Upper lobe of right lung (tissue), 1 donor: ENCODE data around the gene SPATA20. TPM values are rescaled to one million over a fixed set of nuclear protein-coding genes. Genes with fewer than 3 reads are reported as not detected.

Experiments
- ATAC-seq: fragments of 200-7000 bp; cut with Tn5 transposase; one replicate; pipeline ENCODE4 v1.9.1; 2020; ENCODE audit warnings: mild to moderate bottlenecking, moderate library complexity
- DNase-seq: peaks from one replicate; pipeline ENCODE4 v3.0.0-alpha.2; 2020
- H3K27ac ChIP-seq: fragments of 200-600 bp; one replicate; pipeline ENCODE4 v1.8.0; 2022
- H3K27me3 ChIP-seq: fragments of 200-600 bp; one replicate; pipeline ENCODE4 v1.8.0; 2022; ENCODE audit warnings: mild to moderate bottlenecking
- H3K36me3 ChIP-seq: fragments of 200-600 bp; one replicate; pipeline ENCODE4 v1.8.0; 2022
- H3K4me1 ChIP-seq: fragments of 200-600 bp; one replicate; pipeline ENCODE4 v1.8.0; 2022
- H3K4me3 ChIP-seq: fragments of 200-600 bp; one replicate; pipeline ENCODE4 v1.8.0; 2022; ENCODE audit warnings: mild to moderate bottlenecking
- H3K9me3 ChIP-seq: fragments of 200-600 bp; one replicate; pipeline ENCODE4 v1.8.0; 2022
- intact Hi-C: fragments of 100-400 bp; cut with DNase I; formaldehyde crosslinking; loops from one replicate; pipeline ENCODE4 v1.11.0; 2022
- total RNA-seq: library from RNA; stranded (reverse); fragmentation: NEBNext Ultra II Directional; extraction: Animal tissue kit (Norgen Biotek cat#: 25700); gene quantifications from one replicate; pipeline ENCODE4 v1.2.1, GENCODE V29; 2021
- TF ChIP-seq, protein P1 (sequence below): fragments of 200-600 bp; IDR thresholded peaks from one replicate; pipeline ENCODE4 v1.8.0; 2022; ENCODE audit warnings: antibody characterized with exemption
- donor health status: DM: no; HTN: yes; CAD: no; lungs with severe emphysema.

The SPATA20 gene
- total RNA-seq, 1 donor from 2014 or later: 31.6 TPM

DNA sequence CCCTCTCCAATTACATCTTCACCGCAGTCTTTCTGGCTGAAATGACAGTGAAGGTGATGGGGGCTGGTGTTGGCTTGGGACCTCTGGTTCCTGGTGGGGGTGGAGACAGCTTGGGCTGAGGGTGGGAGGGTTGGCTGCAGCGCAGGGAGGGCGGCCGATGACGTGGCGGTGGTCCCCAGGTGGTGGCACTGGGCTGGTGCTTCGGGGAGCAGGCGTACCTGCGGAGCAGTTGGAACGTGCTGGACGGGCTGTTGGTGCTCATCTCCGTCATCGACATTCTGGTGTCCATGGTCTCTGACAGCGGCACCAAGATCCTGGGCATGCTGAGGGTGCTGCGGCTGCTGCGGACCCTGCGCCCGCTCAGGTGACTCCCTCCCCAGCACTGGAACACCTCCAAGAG, 55.9 kb downstream of the SPATA20 start:
- H3K9me3 ChIP-seq: no peaks in the 10 kb centered on the region
- intact Hi-C loops: no loop called here
- TF ChIP-seq, protein P1, sequence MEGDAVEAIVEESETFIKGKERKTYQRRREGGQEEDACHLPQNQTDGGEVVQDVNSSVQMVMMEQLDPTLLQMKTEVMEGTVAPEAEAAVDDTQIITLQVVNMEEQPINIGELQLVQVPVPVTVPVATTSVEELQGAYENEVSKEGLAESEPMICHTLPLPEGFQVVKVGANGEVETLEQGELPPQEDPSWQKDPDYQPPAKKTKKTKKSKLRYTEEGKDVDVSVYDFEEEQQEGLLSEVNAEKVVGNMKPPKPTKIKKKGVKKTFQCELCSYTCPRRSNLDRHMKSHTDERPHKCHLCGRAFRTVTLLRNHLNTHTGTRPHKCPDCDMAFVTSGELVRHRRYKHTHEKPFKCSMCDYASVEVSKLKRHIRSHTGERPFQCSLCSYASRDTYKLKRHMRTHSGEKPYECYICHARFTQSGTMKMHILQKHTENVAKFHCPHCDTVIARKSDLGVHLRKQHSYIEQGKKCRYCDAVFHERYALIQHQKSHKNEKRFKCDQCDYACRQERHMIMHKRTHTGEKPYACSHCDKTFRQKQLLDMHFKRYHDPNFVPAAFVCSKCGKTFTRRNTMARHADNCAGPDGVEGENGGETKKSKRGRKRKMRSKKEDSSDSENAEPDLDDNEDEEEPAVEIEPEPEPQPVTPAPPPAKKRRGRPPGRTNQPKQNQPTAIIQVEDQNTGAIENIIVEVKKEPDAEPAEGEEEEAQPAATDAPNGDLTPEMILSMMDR: no peak
- no peaks in the 10 kb centered on the region for H3K27me3 ChIP-seq
- no peak for DNase-seq
- H3K4me3 ChIP-seq: no peak overlapping the region
- no peak for ATAC-seq
- peaks cover 14% of the 10 kb centered on the region for H3K4me1 ChIP-seq
- no peak overlapping the region for H3K27ac ChIP-seq
- H3K36me3 ChIP-seq: no peaks in the 10 kb centered on the region

GRCh38 chr17:50603340-50603739, 56.4 kb downstream of the SPATA20 start:
- no peaks in the 10 kb centered on the region for H3K9me3 ChIP-seq
- no peaks in the 10 kb centered on the region for H3K36me3 ChIP-seq
- DNase-seq (no peak), ATAC-seq (no peak)
- intact Hi-C loops: no loop called here
- TF ChIP-seq, protein P1: no peak
- no peaks in the 10 kb centered on the region for H3K27me3 ChIP-seq
- H3K4me3 ChIP-seq: no peak overlapping the region
- H3K27ac ChIP-seq: no peak overlapping the region
- peaks cover 14% of the 10 kb centered on the region for H3K4me1 ChIP-seq

DNA sequence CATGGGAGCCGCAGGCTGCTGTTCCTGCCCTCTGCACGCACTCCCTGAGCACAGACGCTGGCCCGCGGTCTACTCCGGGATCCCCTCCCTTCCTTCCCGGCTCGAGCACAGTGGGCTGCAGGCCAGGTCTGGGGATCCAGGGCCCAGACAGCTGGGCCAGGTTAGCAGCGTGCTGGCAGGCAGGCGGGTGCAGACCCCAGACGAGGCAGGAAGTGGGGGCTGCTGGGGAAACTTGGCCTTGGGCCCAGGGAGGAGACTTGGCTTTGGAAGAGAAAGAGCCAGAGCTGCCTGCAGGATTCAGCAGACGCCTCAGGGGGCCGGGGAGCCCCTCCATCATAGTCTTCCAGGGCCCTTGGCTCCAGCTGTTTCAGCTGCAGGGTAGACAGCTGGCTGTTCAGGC, 57.5 kb downstream of the SPATA20 start:
- DNase-seq (no peak), ATAC-seq (peak; percentile 50)
- no peak overlapping the region for H3K27ac ChIP-seq
- H3K9me3 ChIP-seq: no peaks in the 10 kb centered on the region
- H3K4me3 ChIP-seq: no peak overlapping the region
- H3K27me3 ChIP-seq: peaks cover 8% of the 10 kb centered on the region
- no peaks in the 10 kb centered on the region for H3K36me3 ChIP-seq
- H3K4me1 ChIP-seq: peaks cover 14% of the 10 kb centered on the region
- TF ChIP-seq, protein P1: no peak
- intact Hi-C loops: no loop called here

- TF ChIP-seq, protein P1: no peak
- no peak overlapping the region for H3K4me3 ChIP-seq
- intact Hi-C loops: no loop called here
- H3K4me1 ChIP-seq: peaks cover 14% of the 10 kb centered on the region
- DNase-seq (no peak), ATAC-seq (no peak)
- no peak overlapping the region for H3K27ac ChIP-seq
- H3K9me3 ChIP-seq: no peaks in the 10 kb centered on the region
- no peaks in the 10 kb centered on the region for H3K36me3 ChIP-seq
- peaks cover 9% of the 10 kb centered on the region for H3K27me3 ChIP-seq
Observed at GRCh38 chr17:50605429-50605828, 58.5 kb downstream of the SPATA20 start.

Other genes starting within 250 kb of the SPATA20 start
- 20.3 TPM for gene XYLT2, start 201.0 kb upstream of the SPATA20 start, total RNA-seq
- gene MRPL27, start 174.0 kb upstream of the SPATA20 start, total RNA-seq: 47.1 TPM
- gene EME1, start 173.9 kb upstream of the SPATA20 start, total RNA-seq: 1.3 TPM
- 68.0 TPM for gene LRRC59, start 149.7 kb upstream of the SPATA20 start, total RNA-seq
- gene ACSF2, start 121.0 kb upstream of the SPATA20 start, total RNA-seq: 73.9 TPM
- not detected for gene CHAD, start 78.3 kb upstream of the SPATA20 start, total RNA-seq
- gene RSAD1, start 68.3 kb upstream of the SPATA20 start, total RNA-seq: 34.3 TPM
- gene MYCBPAP, start 38.7 kb upstream of the SPATA20 start, total RNA-seq: 1.3 TPM
- gene EPN3, start 14.4 kb upstream of the SPATA20 start, total RNA-seq: 0.09 TPM
- not detected for gene CACNA1G, start 13.5 kb downstream of the SPATA20 start, total RNA-seq
- 65.4 TPM for gene ABCC3, start 87.7 kb downstream of the SPATA20 start, total RNA-seq
- gene ANKRD40, start 160.7 kb downstream of the SPATA20 start, total RNA-seq: 57.7 TPM
- gene LUC7L3, start 172.4 kb downstream of the SPATA20 start, total RNA-seq: 105 TPM
- not detected for gene ANKRD40CL, start 220.3 kb downstream of the SPATA20 start, total RNA-seq